K562 (cell line): Measurements from ENCODE around the gene FBXO48. TPM values are rescaled to one million over a fixed set of nuclear protein-coding genes. Genes with fewer than 3 reads are reported as not detected.
A peak's percentile ranks its signal among the peaks of the same experiment; 100 is the strongest.

Source experiments
- ATAC-seq: fragments of 200-7000 bp; cut with Tn5 transposase; 3 replicates; pipeline ENCODE4 v1.9.1; 2020; ENCODE audit warnings: moderate library complexity
- BruUV-seq: library from RNA; stranded (reverse); fragments of 400-500 nt; replicated peaks from 2 replicates; lab custom pipeline; 2021; lab: Mats Ljungman, UMichigan
- CTCF ChIA-PET: fragments of 300-600 bp; formaldehyde crosslinking; extraction: SDS; loops from one replicate; lab custom pipeline; 2021; ENCODE audit warnings: low intra/inter-chr PET ratio; lab: Yijun Ruan, JAX
- POLR2A ChIA-PET: fragments of 300-600, 350-650 bp; sonication (Branson Sonifier 250); formaldehyde crosslinking; extraction: SDS; loops from one replicate; lab custom pipeline; 2021; ENCODE audit warnings: antibody characterized with exemption, inconsistent platforms; lab: Yijun Ruan, JAX
- DNase-seq, 4 experiments: peaks; one replicate each; pipeline versions ENCODE4 v3.0.0 to v3.0.0-alpha.2; 2011 to 2018; ENCODE audit warnings: low spot score in 3 of 4, mixed read lengths in 3 of 4; ENCODE audit errors: extremely low read depth in 1 of 4
- FAIRE-seq: peaks from 2 replicates; lab custom pipeline; 2011; peaks lifted over from hg19 to GRCh38; lab: Jason Lieb, UNC
- H2AFZ ChIP-seq: 2 replicates; pipeline ENCODE4 v1.6.0; 2011; ENCODE audit warnings: low read depth, low read length, control low read depth, inconsistent platforms
- H3K27ac ChIP-seq: fragments of 200-600 bp; 3 replicates; pipeline ENCODE4 v1.8.0; 2011; ENCODE audit warnings: low read depth, mild to moderate bottlenecking, control low read depth, inconsistent platforms, low read length, moderate library complexity, mixed read lengths; ENCODE audit errors: extremely low read depth
- H3K27me3 ChIP-seq, 2 experiments: fragments of 300-600 bp in 1 of 2; 2 replicates in 1 of 2; 3 replicates in 1 of 2; pipeline versions ENCODE4 v1.6.0 to v1.8.0; 2011; ENCODE audit warnings: inconsistent platforms in 2 of 2, low read length in 2 of 2, mild to moderate bottlenecking in 1 of 2, mixed read lengths in 1 of 2, moderate library complexity in 1 of 2; ENCODE audit not compliant: control insufficient read depth in 2 of 2, insufficient read depth in 2 of 2
- H3K36me3 ChIP-seq: fragments of 300-600 bp; 3 replicates; pipeline ENCODE4 v1.8.0; 2011; ENCODE audit warnings: mild to moderate bottlenecking, low read length, inconsistent platforms; ENCODE audit not compliant: control insufficient read depth, insufficient read depth
- H3K4me1 ChIP-seq, 2 experiments: fragments of 200-600 bp in 1 of 2; replicated peaks in 1 of 2; 2 replicates in 1 of 2; 3 replicates in 1 of 2; pipeline versions ENCODE4 v1.5.1 to v1.8.0; 2011; ENCODE audit warnings: inconsistent platforms in 2 of 2, low read length in 2 of 2, mild to moderate bottlenecking in 1 of 2, mixed read lengths in 1 of 2, moderate library complexity in 1 of 2; ENCODE audit not compliant: control insufficient read depth in 2 of 2, insufficient read depth in 2 of 2
- H3K4me2 ChIP-seq: 2 replicates; pipeline ENCODE4 v1.6.1; 2011; ENCODE audit warnings: low read length, control low read depth, inconsistent platforms, mixed read lengths; ENCODE audit not compliant: insufficient read depth
- H3K4me3 ChIP-seq: fragments of 200-600 bp; sonication (generic), shearing (Covaris generic); 2 replicates; pipeline ENCODE4 v1.5.1; 2016; ENCODE audit warnings: control low read depth, inconsistent platforms
- H3K79me2 ChIP-seq: fragments of 200-600 bp; 3 replicates; pipeline ENCODE4 v1.8.0; 2011; ENCODE audit warnings: low read length, inconsistent platforms; ENCODE audit not compliant: control insufficient read depth, insufficient read depth
- H3K9ac ChIP-seq, 2 experiments: 2 replicates each; pipeline versions ENCODE4 v1.6.0 to v1.6.1; 2011; ENCODE audit warnings: low read depth in 2 of 2, low read length in 2 of 2, control low read depth in 1 of 2, inconsistent platforms in 1 of 2, mild to moderate bottlenecking in 1 of 2, mixed read lengths in 1 of 2; ENCODE audit not compliant: insufficient read depth in 1 of 2
- H3K9me1 ChIP-seq: one replicate; pipeline ENCODE4 v1.6.0; 2011; ENCODE audit warnings: inconsistent platforms, mild to moderate bottlenecking, low read length, moderate library complexity; ENCODE audit not compliant: control insufficient read depth, insufficient read depth
- H3K9me3 ChIP-seq: replicated peaks from 2 replicates; pipeline ENCODE4 v1.5.1; 2011; ENCODE audit warnings: low read depth, low read length, inconsistent platforms; ENCODE audit not compliant: control insufficient read depth, insufficient read depth
- H4K20me1 ChIP-seq: replicated peaks from 2 replicates; pipeline ENCODE4 v1.6.1; 2011; ENCODE audit warnings: low read length, inconsistent platforms, mixed read lengths; ENCODE audit not compliant: control insufficient read depth, insufficient read depth
- ATF7 ChIP-seq: fragments of 450-650 bp; IDR thresholded peaks from 2 replicates; pipeline ENCODE4 v1.7.1; 2014; ENCODE audit warnings: mild to moderate bottlenecking, moderate library complexity
- C11orf30 ChIP-seq: fragments of 450-650 bp; IDR thresholded peaks from 2 replicates; pipeline ENCODE4 v1.6.1; 2016; ENCODE audit warnings: low read depth, mild to moderate bottlenecking
- DPF2 ChIP-seq: fragments of 450-650 bp; IDR thresholded peaks from 2 replicates; pipeline ENCODE4 v1.6.1; 2016
- E2F5 ChIP-seq: sonication (generic); formaldehyde crosslinking; IDR thresholded peaks from 2 replicates; pipeline ENCODE4 v1.8.0; 2022; ENCODE audit warnings: mild to moderate bottlenecking, missing genetic modification reagents
- FOXJ2 ChIP-seq: fragments of 200-800 bp; sonication (Bioruptor generic); IDR thresholded peaks from 2 replicates; pipeline ENCODE4 v1.6.1; 2016; ENCODE audit warnings: missing genetic modification characterization, missing compliant biosample characterization
- GTF2B ChIP-seq: IDR thresholded peaks from 2 replicates; pipeline ENCODE4 v1.6.1; 2011; ENCODE audit not compliant: insufficient read length; ENCODE audit errors: extremely low read depth
- ILF3 ChIP-seq: fragments of 450-650 bp; IDR thresholded peaks from 2 replicates; pipeline ENCODE4 v1.6.1; 2018; ENCODE audit warnings: antibody characterized with exemption, mild to moderate bottlenecking, moderate library complexity, borderline replicate concordance
- JUND ChIP-seq, 2 experiments: IDR thresholded peaks; 2 replicates in 1 of 2; 3 replicates in 1 of 2; pipeline ENCODE4 v1.6.1; 2011; ENCODE audit warnings: borderline replicate concordance in 2 of 2, low read depth in 2 of 2, low read length in 2 of 2, improper control_type of control experiment in 1 of 2, missing biosample characterization in 1 of 2, missing genetic modification characterization in 1 of 2, missing genetic modification reagents in 1 of 2
- KLF6 ChIP-seq: fragments of 250-450 bp; sonication (Bioruptor Pico); IDR thresholded peaks from 2 replicates; pipeline ENCODE4 v1.4.0; 2020; ENCODE audit warnings: mild to moderate bottlenecking, moderate library complexity, borderline replicate concordance
- NFE2 ChIP-seq: IDR thresholded peaks from 2 replicates; pipeline ENCODE4 v1.6.1; 2014; ENCODE audit warnings: antibody characterized with exemption, low read depth
- SIN3B ChIP-seq: fragments of 450-650 bp; IDR thresholded peaks from 2 replicates; pipeline ENCODE4 v1.6.1; 2017; ENCODE audit warnings: low read depth, mild to moderate bottlenecking, moderate library complexity
- SLC30A9 ChIP-seq: fragments of 250-450 bp; sonication (Bioruptor Pico); IDR thresholded peaks from 2 replicates; pipeline ENCODE4 v1.8.0; 2022; ENCODE audit warnings: mild to moderate bottlenecking, moderate library complexity
- SNRNP70 ChIP-seq: fragments of 200-400 bp; formaldehyde crosslinking; optimal IDR thresholded peaks from 2 replicates; pipeline ENCODE3; 2017; ENCODE audit warnings: low read depth, low read length
- SPI1 ChIP-seq: IDR thresholded peaks from 2 replicates; pipeline ENCODE4 v1.6.1; 2011; ENCODE audit warnings: low read depth, low read length, control low read depth, borderline replicate concordance
- TCF15 ChIP-seq: fragments of 250-450 bp; sonication (Bioruptor Pico); IDR thresholded peaks from 2 replicates; pipeline ENCODE4 v1.8.0; 2022; ENCODE audit warnings: moderate library complexity, mild to moderate bottlenecking, inconsistent platforms
- TEAD4 ChIP-seq, 2 experiments: sonication (generic) in 1 of 2; formaldehyde crosslinking in 1 of 2; IDR thresholded peaks; 2 replicates each; pipeline versions ENCODE4 v1.6.1 to v1.8.0; 2012 to 2022; ENCODE audit warnings: borderline replicate concordance in 1 of 2, inconsistent platforms in 1 of 2, low read length in 1 of 2, mild to moderate bottlenecking in 1 of 2, missing genetic modification reagents in 1 of 2
- THRAP3 ChIP-seq: fragments of 450-650 bp; IDR thresholded peaks from 2 replicates; pipeline ENCODE4 v1.6.1; 2016; ENCODE audit warnings: mild to moderate bottlenecking, inconsistent platforms, borderline replicate concordance
- VEZF1 ChIP-seq: fragments of 200-800 bp; sonication (Bioruptor generic); IDR thresholded peaks from 2 replicates; pipeline ENCODE4 v1.6.1; 2017; ENCODE audit warnings: missing genetic modification characterization, missing compliant biosample characterization
- ZNF143 ChIP-seq: sonication (generic); formaldehyde crosslinking; IDR thresholded peaks from 2 replicates; pipeline ENCODE4 v1.9.0; 2022; ENCODE audit warnings: mild to moderate bottlenecking, missing genetic modification reagents
- WGBS: fragments of 100-300 bp; shearing (Covaris generic); methylation state at CpG from one replicate; pipeline ENCODE4 v1.1.6; 2016; ENCODE audit warnings: low coverage, mixed read lengths; ENCODE audit not compliant: insufficient coverage; ENCODE audit errors: missing lambda C conversion rate; 5-methylcytosine and 5-hydroxymethylcytosine counted together
- in situ Hi-C: fragments of 300-500 bp; cut with MboI; formaldehyde crosslinking; loops from 4 replicates; pipeline ENCODE4 v1.15.0; 2018; ENCODE audit warnings: inconsistent platforms, mixed read lengths
- intact Hi-C: fragments of 100-400 bp; cut with micrococcal nuclease; formaldehyde crosslinking; loops from 2 replicates; pipeline ENCODE4 v1.14.2; 2022
- polyA plus RNA-seq, 8 experiments: library from polyadenylated mRNA; depleted of rRNA in 4 of 8; stranded (reverse) in 5 of 8; unstranded in 3 of 8; fragments of >200 nt; fragmentation: Nextera tagmentation in 2 of 8; fragmentation: Illumina TruSeq in 1 of 8; extraction: Ambion mirVana in 2 of 8; extraction: Trizol in 1 of 8; gene quantifications; 2 replicates each; pipeline versions ENCODE4 v1.2.1 to v1.2.3, GENCODE V29; 2011 to 2014; ENCODE audit warnings: inconsistent platforms in 1 of 8, missing spikeins in 1 of 8
- total RNA-seq, 7 experiments: library from RNA; depleted of rRNA in 6 of 7; stranded (reverse); fragments of >200 nt in 6 of 7; fragmentation: Illumina TruSeq in 2 of 7; extraction: Trizol in 2 of 7; gene quantifications; 2 replicates each; pipeline versions ENCODE4 v1.2.1 to v1.2.3, GENCODE V29; 2011 to 2021; ENCODE audit warnings: low replicate concordance in 1 of 7

The FBXO48 gene
- total and polyA plus RNA-seq, 9 of the 15 experiments (the other 6 are each of a cell fraction or from before 2014, with no cell fraction given) = 0.36 to 1.8 (median 0.73) TPM

GRCh38 chr2:68429311-68429826 lies 37.7 kb downstream of the FBXO48 start:
- peak in 2 of 4 experiments; percentile 21 to 43 for DNase-seq
- peaks cover 19 to 35% of the 10 kb centered on the region in 2 experiments for H3K4me1 ChIP-seq
- ChIA-PET CTCF (no interaction called here), POLR2A (interaction anchor here (1.0 to 4.4 kb wide), 4 partner anchors 8 to 38 kb away, joined by 3 to 21 read pairs (median 5); no protein-coding TSS in a partner anchor)
- H3K9me1 ChIP-seq = no peaks in the 10 kb centered on the region
- ATAC-seq = peak; percentile 78
- no peaks in the 10 kb centered on the region; a peak in 1 of 5 replicates for H3K27me3 ChIP-seq
- no peaks in the 10 kb centered on the region for H4K20me1 ChIP-seq
- no peaks in the 10 kb centered on the region for H3K79me2 ChIP-seq
- no peaks in the 10 kb centered on the region for H3K36me3 ChIP-seq
- intact Hi-C loops = no loop called here
- H3K9me3 ChIP-seq = no peaks in the 10 kb centered on the region
- H2AFZ ChIP-seq = peak overlapping the region; percentile 72
- H3K9ac ChIP-seq = no peak overlapping the region
- H3K4me2 ChIP-seq = peak overlapping the region; percentile 57; the same call in 1 of the 2 replicates
- in situ Hi-C loops = no loop called here
- no TSS peak for BruUV-seq
- no peak overlapping the region for H3K4me3 ChIP-seq
- peak; percentile 40 for FAIRE-seq
- WGBS = 39% methylated on average over 7 of the region's 7 CpGs
- no peak overlapping the region for H3K27ac ChIP-seq
- TF ChIP-seq SLC30A9 (CRISPR knock-in tag) (no peak), E2F5 (CRISPR knock-in tag) (no peak), NFE2 (0 out of 2 replicates have a peak, but pooled peaks have one; percentile 9), ILF3 (no peak), C11orf30 (no peak), TCF15 (CRISPR knock-in tag) (no peak), SIN3B (no peak), FOXJ2 (tag) (peak; percentile 63), VEZF1 (CRISPR knock-in tag) (peak; percentile 51; the same call in 1 of the 2 replicates), SPI1 (no peak), ZNF143 (CRISPR knock-in tag) (no peak), SNRNP70 (no peak), JUND (IDR thresholded peaks at IDR 0.05; ENCODE audit: borderline replicate concordance, low read depth, low read length) (peak; percentile 20), JUND (tag; IDR thresholded peaks at IDR 0.05; ENCODE audit: borderline replicate concordance, low read depth, low read length) (peak; percentile 25; the same call in 1 of the 3 replicates), TEAD4 (IDR thresholded peaks at IDR 0.05; ENCODE audit: low read length) (peak; percentile 50; the same call in 1 of the 2 replicates), TEAD4 (CRISPR knock-in tag; IDR thresholded peaks at IDR 0.05; ENCODE audit: borderline replicate concordance) (no peak), THRAP3 (no peak), ATF7 (peak; percentile 88), GTF2B (no peak), DPF2 (peak; percentile 32; the same call in 1 of the 2 replicates), KLF6 (CRISPR knock-in tag) (peak; percentile 42; the same call in 1 of the 2 replicates)
